Measurements from ENCODE around the gene AFM. TPM values are rescaled to one million over a fixed set of nuclear protein-coding genes. Genes with fewer than 3 reads are reported as not detected.

The AFM gene
- total RNA-seq, 1 experiment from 2014 or later, result 2.5 TPM

DNA sequence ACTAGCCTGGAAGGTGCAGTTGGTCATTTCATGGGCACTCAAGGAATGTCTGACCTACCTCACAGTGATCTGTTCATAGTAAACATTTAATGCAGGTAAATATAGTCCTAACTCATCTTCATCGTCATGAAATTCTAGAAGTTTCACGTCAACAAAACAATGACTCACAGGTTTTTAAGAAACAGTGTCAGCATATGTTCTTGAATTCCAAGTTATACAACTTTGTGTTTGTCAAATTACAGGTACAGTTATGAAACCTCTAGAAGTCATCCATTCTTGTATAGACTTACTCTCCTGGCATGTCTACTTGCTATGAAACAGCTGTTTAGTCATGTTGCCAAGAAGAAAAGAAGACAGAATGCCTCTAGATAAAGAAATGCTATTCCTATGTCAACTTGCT is 46.6 kb downstream of the AFM start:
- no peaks in the 10 kb centered on the region for H3K27me3 ChIP-seq (replicated peaks; ENCODE audit: control insufficient read depth, insufficient read depth, low read length)
- no peaks in the 10 kb centered on the region for H3K4me1 ChIP-seq
- no TSS peak for BruUV-seq (replicated peaks)
- TF ChIP-seq, protein P1, sequence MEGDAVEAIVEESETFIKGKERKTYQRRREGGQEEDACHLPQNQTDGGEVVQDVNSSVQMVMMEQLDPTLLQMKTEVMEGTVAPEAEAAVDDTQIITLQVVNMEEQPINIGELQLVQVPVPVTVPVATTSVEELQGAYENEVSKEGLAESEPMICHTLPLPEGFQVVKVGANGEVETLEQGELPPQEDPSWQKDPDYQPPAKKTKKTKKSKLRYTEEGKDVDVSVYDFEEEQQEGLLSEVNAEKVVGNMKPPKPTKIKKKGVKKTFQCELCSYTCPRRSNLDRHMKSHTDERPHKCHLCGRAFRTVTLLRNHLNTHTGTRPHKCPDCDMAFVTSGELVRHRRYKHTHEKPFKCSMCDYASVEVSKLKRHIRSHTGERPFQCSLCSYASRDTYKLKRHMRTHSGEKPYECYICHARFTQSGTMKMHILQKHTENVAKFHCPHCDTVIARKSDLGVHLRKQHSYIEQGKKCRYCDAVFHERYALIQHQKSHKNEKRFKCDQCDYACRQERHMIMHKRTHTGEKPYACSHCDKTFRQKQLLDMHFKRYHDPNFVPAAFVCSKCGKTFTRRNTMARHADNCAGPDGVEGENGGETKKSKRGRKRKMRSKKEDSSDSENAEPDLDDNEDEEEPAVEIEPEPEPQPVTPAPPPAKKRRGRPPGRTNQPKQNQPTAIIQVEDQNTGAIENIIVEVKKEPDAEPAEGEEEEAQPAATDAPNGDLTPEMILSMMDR (IDR thresholded peaks at IDR 0.05; ENCODE audit: insufficient read depth in 1 of 2, low read depth in 1 of 2, low read length in 1 of 2, severe bottlenecking in 1 of 2, unreplicated experiment in 1 of 2), result no peak
- no peak overlapping the region for H3K4me3 Mint-ChIP-seq (ENCODE audit: unreplicated experiment)
- H3K9me3 Mint-ChIP-seq (ENCODE audit: unreplicated experiment), result no peaks in the 10 kb centered on the region
- H3K36me3 Mint-ChIP-seq (ENCODE audit: insufficient read depth, unreplicated experiment), result no peaks in the 10 kb centered on the region
- no peaks in the 10 kb centered on the region for H3K27me3 Mint-ChIP-seq (ENCODE audit: insufficient read depth, unreplicated experiment)
- no peaks in the 10 kb centered on the region for H3K9me3 ChIP-seq
- H3K4me1 Mint-ChIP-seq (ENCODE audit: low read depth, unreplicated experiment), result no peaks in the 10 kb centered on the region
- POLR2A ChIA-PET, result no interaction called here
- no peak overlapping the region for H3K4me3 ChIP-seq (ENCODE audit: low read depth, low read length)
- no peak for DNase-seq
- no peak overlapping the region for H3K27ac Mint-ChIP-seq (ENCODE audit: unreplicated experiment)
- H3K36me3 ChIP-seq (ENCODE audit: control insufficient read depth, insufficient read depth, low read length), result no peaks in the 10 kb centered on the region
- CTCF ChIA-PET, result no interaction called here
- intact Hi-C loops (cut with micrococcal nuclease; ENCODE audit: unreplicated experiment), result no loop called here

DNA sequence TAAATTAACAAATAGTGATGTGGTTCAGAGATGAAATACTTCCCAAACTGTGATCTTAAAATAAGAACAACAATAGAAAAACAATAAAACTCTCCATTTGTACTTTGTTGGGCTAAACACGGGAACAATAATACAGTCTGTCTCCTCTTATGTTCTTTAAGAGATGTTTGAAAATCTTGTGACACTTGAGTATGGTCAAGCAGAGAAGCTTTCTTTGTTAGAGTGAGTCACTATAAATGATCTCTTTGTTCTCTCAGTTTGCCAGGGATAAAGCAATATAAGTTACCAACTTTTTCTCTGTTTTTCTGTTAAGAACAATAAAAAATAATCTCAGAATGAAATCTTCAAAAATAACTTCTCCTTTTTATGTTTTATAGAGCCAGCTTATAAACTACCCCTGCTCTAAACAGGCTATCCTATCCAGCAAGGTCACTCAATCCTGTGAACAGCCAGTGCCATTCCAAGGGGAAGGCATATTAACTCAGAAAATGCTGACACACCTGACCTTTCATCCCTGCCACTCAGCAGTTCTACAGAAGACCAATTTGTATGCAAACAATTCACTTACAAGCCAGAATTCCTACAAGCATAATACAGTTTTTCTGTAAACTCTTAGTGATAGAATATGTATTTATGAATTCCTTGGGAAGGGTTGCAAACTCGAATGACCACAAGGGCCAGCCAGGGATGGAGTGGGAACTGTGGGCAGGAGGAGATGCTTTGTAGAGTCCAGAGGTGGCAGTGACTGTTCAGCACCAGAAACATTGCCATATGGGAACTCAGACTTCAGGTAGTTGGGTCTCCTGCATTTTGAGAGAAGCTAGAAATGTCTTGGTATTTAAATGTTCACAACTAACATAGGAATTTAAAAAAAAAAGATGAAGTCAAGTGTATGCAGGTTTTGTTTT is 52.2 kb downstream of the AFM start:
- H3K4me3 Mint-ChIP-seq (ENCODE audit: unreplicated experiment), result no peak overlapping the region
- ChIA-PET POLR2A (no interaction called here), CTCF (no interaction called here)
- Histone ChIP-seq H3K36me3 (ENCODE audit: control insufficient read depth, insufficient read depth, low read length) (no peaks in the 10 kb centered on the region), H3K4me3 (ENCODE audit: low read depth, low read length) (no peak overlapping the region), H3K27me3 (replicated peaks; ENCODE audit: control insufficient read depth, insufficient read depth, low read length) (no peaks in the 10 kb centered on the region), H3K4me1 (no peaks in the 10 kb centered on the region), H3K9me3 (no peaks in the 10 kb centered on the region)
- no TSS peak for BruUV-seq (replicated peaks)
- H3K4me1 Mint-ChIP-seq (ENCODE audit: low read depth, unreplicated experiment), result no peaks in the 10 kb centered on the region
- TF ChIP-seq, protein P1 (IDR thresholded peaks at IDR 0.05; ENCODE audit: insufficient read depth in 1 of 2, low read depth in 1 of 2, low read length in 1 of 2, severe bottlenecking in 1 of 2, unreplicated experiment in 1 of 2), result no peak
- H3K36me3 Mint-ChIP-seq (ENCODE audit: insufficient read depth, unreplicated experiment), result no peaks in the 10 kb centered on the region
- H3K27ac Mint-ChIP-seq (ENCODE audit: unreplicated experiment), result no peak overlapping the region
- no peak for DNase-seq
- H3K9me3 Mint-ChIP-seq (ENCODE audit: unreplicated experiment), result no peaks in the 10 kb centered on the region
- intact Hi-C loops (cut with micrococcal nuclease; ENCODE audit: unreplicated experiment), result no loop called here
- no peaks in the 10 kb centered on the region for H3K27me3 Mint-ChIP-seq (ENCODE audit: insufficient read depth, unreplicated experiment)

DNA sequence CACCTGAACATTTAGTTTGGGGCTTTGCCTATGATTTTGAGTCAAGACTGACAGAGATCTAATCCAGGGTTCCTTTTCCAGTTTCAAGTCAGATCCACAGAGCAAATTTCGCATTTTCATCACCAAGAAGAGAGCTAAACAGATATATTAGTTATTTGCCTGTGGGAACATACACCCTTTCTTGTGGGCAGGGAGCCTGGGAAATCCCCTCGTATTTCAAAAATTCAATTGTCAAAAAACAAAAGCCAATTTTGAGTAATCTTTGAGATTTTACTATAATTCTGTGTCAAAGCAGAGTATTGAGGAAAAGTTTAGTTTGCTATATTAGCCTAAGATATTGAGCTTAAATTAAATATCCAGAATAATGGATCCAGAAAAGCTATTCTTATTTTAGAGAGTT is 56.6 kb downstream of the AFM start:
- POLR2A ChIA-PET, result no interaction called here
- no peaks in the 10 kb centered on the region for H3K4me1 Mint-ChIP-seq (ENCODE audit: low read depth, unreplicated experiment)
- no peak overlapping the region for H3K27ac Mint-ChIP-seq (ENCODE audit: unreplicated experiment)
- H3K9me3 ChIP-seq, result no peaks in the 10 kb centered on the region
- H3K27me3 ChIP-seq (replicated peaks; ENCODE audit: control insufficient read depth, insufficient read depth, low read length), result no peaks in the 10 kb centered on the region
- DNase-seq, result no peak
- no peak overlapping the region for H3K4me3 Mint-ChIP-seq (ENCODE audit: unreplicated experiment)
- BruUV-seq (replicated peaks), result no TSS peak
- CTCF ChIA-PET, result no interaction called here
- H3K27me3 Mint-ChIP-seq (ENCODE audit: insufficient read depth, unreplicated experiment), result no peaks in the 10 kb centered on the region
- no peaks in the 10 kb centered on the region for H3K36me3 Mint-ChIP-seq (ENCODE audit: insufficient read depth, unreplicated experiment)
- no peaks in the 10 kb centered on the region for H3K4me1 ChIP-seq
- intact Hi-C loops (cut with micrococcal nuclease; ENCODE audit: unreplicated experiment), result no loop called here
- H3K36me3 ChIP-seq (ENCODE audit: control insufficient read depth, insufficient read depth, low read length), result no peaks in the 10 kb centered on the region
- TF ChIP-seq, protein P1 (IDR thresholded peaks at IDR 0.05; ENCODE audit: insufficient read depth in 1 of 2, low read depth in 1 of 2, low read length in 1 of 2, severe bottlenecking in 1 of 2, unreplicated experiment in 1 of 2), result no peak
- no peak overlapping the region for H3K4me3 ChIP-seq (ENCODE audit: low read depth, low read length)
- H3K9me3 Mint-ChIP-seq (ENCODE audit: unreplicated experiment), result no peaks in the 10 kb centered on the region

Measured in Caco-2 (cell line).